Measurements from ENCODE around the gene GGT5. TPM values are rescaled to one million over a fixed set of nuclear protein-coding genes. Genes with fewer than 3 reads are reported as not detected.

Gene GGT5
- total and polyA plus RNA-seq, 2 of the 13 experiments (the other 11 are each of a cell fraction or from before 2014, with no cell fraction given) = 0.69 to 3.1 TPM

DNA sequence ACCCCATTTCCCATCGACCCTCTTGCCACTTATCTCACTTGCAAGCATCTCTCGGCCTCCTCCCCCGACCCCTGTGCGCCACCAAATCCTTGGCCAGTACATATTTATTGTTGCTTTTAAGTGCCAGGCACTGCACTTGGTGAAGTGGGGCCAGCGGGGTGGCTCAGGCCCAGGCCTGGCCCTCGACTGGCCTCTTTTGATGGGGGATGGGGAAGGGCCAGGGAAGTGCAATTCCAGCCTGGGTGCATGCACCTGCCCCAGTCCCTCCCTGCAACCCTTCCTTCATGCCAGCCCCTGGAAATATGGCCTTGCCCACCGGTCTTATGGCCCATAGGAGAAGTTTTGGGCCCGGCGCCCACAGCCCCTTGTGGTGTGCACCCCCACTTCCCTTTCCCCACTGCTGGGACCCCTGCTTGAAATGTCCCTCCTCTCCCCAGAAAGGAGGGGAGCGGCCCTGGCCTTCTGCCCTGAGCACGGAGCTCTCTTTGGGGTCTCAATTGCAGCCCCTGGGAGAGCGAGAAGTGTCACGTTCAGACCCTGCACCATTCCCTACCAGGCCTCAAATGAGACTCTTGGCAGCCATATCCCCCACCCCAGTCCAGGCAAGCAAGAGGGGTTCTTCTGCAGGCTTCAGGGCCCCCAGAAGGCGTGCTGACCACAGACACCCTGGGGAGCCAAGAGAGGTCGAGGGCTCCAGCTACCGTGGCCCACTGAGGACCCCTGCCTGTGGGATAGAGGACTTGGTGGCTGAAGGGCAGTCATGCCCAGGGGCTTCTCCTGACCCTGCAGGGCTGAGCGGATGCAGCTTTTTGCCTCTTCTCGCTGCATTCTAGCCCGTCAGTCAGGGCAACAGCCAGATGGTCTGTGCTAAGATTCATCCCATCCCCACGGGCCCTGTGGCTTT, 62.6 kb downstream of the GGT5 start:
- H3K36me3 ChIP-seq (replicated peaks in 1 of 2; ENCODE audit: control insufficient read depth in 1 of 2, insufficient read depth in 2 of 2, low read length in 2 of 2) = peaks cover 0 to under 1% of the 10 kb centered on the region in 2 experiments; a peak in 1 of 5 replicates
- FAIRE-seq (no peak), ATAC-seq (peak; percentile 37), DNase-seq (ENCODE audit: low spot score) (peak; percentile 38)
- no TSS peak for BruUV-seq (replicated peaks)
- H3K4me3 ChIP-seq (replicated peaks in 1 of 3; ENCODE audit: insufficient read depth in 1 of 3, low read depth in 2 of 3, low read length in 3 of 3) = peak overlapping the region in 2 of 3 experiments; percentile 49 to 74; a peak in 3 of 6 replicates
- no peaks in the 10 kb centered on the region for H3K9me3 ChIP-seq (ENCODE audit: low read length)
- no peaks in the 10 kb centered on the region for H3K27me3 ChIP-seq (ENCODE audit: control insufficient read depth in 1 of 2, insufficient read depth in 2 of 2, low read length in 2 of 2)
- CTCF ChIA-PET (ENCODE audit: low intra/inter-chr PET ratio, low total read pairs) = no interaction called here
- intact Hi-C loops (cut with micrococcal nuclease; ENCODE audit: unreplicated experiment) = no loop called here
- peak overlapping the region; percentile 52; the same call in 1 of the 2 replicates for H3K9ac ChIP-seq (ENCODE audit: insufficient read depth, low read depth, low read length)
- no peak overlapping the region for H3K27ac ChIP-seq (ENCODE audit: extremely low read length, insufficient read depth, low read length)
- no peaks in the 10 kb centered on the region for H4K20me1 ChIP-seq (ENCODE audit: insufficient read depth, low read length)
- no peak overlapping the region for H2AFZ ChIP-seq (ENCODE audit: low read length)
- no peaks in the 10 kb centered on the region for H3K79me2 ChIP-seq (ENCODE audit: insufficient read depth, low read length)
- H3K4me2 ChIP-seq (ENCODE audit: low read depth, low read length) = peak overlapping the region; percentile 98
- POLR2A ChIA-PET = interaction anchor here (2.2 kb wide), 1 partner anchor 26 kb away, joined by 10 read pairs; no protein-coding TSS in a partner anchor
- in situ Hi-C loops (cut with HindIII; ENCODE audit: extremely low pct_ligation_motif_present, low pct_unique_long_range_greater_than_20kb) = no loop called here
- WGBS (ENCODE audit: low lambda C conversion rate) = 45% methylated on average over 12 of the region's 20 CpGs
- H3K4me1 ChIP-seq (ENCODE audit: insufficient read depth, low read length) = peaks cover 23% of the 10 kb centered on the region
- TF ChIP-seq, protein P1, sequence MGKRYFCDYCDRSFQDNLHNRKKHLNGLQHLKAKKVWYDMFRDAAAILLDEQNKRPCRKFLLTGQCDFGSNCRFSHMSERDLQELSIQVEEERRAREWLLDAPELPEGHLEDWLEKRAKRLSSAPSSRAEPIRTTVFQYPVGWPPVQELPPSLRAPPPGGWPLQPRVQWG (CRISPR knock-in tag; IDR thresholded peaks at IDR 0.05; ENCODE audit: borderline replicate concordance, low read depth) = no peak
- no peak for TF ChIP-seq ZNF589 (CRISPR knock-in tag; conservative IDR thresholded peaks at IDR 0.05)
- TF ChIP-seq GTF3A (CRISPR knock-in tag; conservative IDR thresholded peaks at IDR 0.05) = no peak
- TF ChIP-seq THYN1 (CRISPR knock-in tag; IDR thresholded peaks at IDR 0.05; ENCODE audit: borderline replicate concordance, low read depth) = no peak
- no peak for TF ChIP-seq PCBP2 (optimal IDR thresholded peaks at IDR 0.05; ENCODE audit: low read depth, low read length, poor library complexity, severe bottlenecking)
- no peak for TF ChIP-seq ARNTL (CRISPR knock-in tag; IDR thresholded peaks at IDR 0.05)
- TF ChIP-seq HDAC1 (CRISPR knock-in tag; IDR thresholded peaks at IDR 0.05) = no peak
- TF ChIP-seq, protein P2, sequence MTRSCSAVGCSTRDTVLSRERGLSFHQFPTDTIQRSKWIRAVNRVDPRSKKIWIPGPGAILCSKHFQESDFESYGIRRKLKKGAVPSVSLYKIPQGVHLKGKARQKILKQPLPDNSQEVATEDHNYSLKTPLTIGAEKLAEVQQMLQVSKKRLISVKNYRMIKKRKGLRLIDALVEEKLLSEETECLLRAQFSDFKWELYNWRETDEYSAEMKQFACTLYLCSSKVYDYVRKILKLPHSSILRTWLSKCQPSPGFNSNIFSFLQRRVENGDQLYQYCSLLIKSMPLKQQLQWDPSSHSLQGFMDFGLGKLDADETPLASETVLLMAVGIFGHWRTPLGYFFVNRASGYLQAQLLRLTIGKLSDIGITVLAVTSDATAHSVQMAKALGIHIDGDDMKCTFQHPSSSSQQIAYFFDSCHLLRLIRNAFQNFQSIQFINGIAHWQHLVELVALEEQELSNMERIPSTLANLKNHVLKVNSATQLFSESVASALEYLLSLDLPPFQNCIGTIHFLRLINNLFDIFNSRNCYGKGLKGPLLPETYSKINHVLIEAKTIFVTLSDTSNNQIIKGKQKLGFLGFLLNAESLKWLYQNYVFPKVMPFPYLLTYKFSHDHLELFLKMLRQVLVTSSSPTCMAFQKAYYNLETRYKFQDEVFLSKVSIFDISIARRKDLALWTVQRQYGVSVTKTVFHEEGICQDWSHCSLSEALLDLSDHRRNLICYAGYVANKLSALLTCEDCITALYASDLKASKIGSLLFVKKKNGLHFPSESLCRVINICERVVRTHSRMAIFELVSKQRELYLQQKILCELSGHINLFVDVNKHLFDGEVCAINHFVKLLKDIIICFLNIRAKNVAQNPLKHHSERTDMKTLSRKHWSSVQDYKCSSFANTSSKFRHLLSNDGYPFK (CRISPR knock-in tag; IDR thresholded peaks at IDR 0.05; ENCODE audit: borderline replicate concordance) = no peak
- TF ChIP-seq ZNF256 (CRISPR knock-in tag; conservative IDR thresholded peaks at IDR 0.05) = no peak
- TF ChIP-seq YEATS4 (CRISPR knock-in tag; IDR thresholded peaks at IDR 0.05; ENCODE audit: borderline replicate concordance) = no peak
- peak; percentile 78 for TF ChIP-seq CTCF (CRISPR knock-in tag; IDR thresholded peaks at IDR 0.05)
- no peak for TF ChIP-seq NKX3-1 (CRISPR knock-in tag; IDR thresholded peaks at IDR 0.05)
- 0 out of 2 replicates have a peak, but pooled peaks have one; percentile 6 for TF ChIP-seq ZNF768 (CRISPR knock-in tag; IDR thresholded peaks at IDR 0.05)
- TF ChIP-seq, protein P3, sequence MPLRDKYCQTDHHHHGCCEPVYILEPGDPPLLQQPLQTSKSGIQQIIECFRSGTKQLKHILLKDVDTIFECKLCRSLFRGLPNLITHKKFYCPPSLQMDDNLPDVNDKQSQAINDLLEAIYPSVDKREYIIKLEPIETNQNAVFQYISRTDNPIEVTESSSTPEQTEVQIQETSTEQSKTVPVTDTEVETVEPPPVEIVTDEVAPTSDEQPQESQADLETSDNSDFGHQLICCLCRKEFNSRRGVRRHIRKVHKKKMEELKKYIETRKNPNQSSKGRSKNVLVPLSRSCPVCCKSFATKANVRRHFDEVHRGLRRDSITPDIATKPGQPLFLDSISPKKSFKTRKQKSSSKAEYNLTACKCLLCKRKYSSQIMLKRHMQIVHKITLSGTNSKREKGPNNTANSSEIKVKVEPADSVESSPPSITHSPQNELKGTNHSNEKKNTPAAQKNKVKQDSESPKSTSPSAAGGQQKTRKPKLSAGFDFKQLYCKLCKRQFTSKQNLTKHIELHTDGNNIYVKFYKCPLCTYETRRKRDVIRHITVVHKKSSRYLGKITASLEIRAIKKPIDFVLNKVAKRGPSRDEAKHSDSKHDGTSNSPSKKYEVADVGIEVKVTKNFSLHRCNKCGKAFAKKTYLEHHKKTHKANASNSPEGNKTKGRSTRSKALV (CRISPR knock-in tag; IDR thresholded peaks at IDR 0.05) = no peak

Measured in HepG2 (cell line).